OCI-LY1 (cell line): ENCODE results near the gene IGLL5.

Experiments used
- H2AFZ ChIP-seq: fragments of 200-600 bp; sonication (generic), shearing (Covaris generic); 2 replicates; pipeline ENCODE4 v1.6.0; 2014; ENCODE audit warnings: antibody characterized with exemption, mild to moderate bottlenecking, low read length
- H3F3A ChIP-seq: fragments of 200-600 bp; sonication (generic), shearing (Covaris generic); 2 replicates; pipeline ENCODE4 v1.6.0; 2014; ENCODE audit warnings: mild to moderate bottlenecking, antibody characterized with exemption, low read length, moderate library complexity; ENCODE audit not compliant: insufficient read depth
- H3K27ac ChIP-seq: fragments of 200-600 bp; sonication (generic); 2 replicates; pipeline ENCODE4 v1.5.1; 2014; ENCODE audit warnings: low read length, mixed run types, mild to moderate bottlenecking, low read depth; ENCODE audit not compliant: poor library complexity, severe bottlenecking
- H3K27me3 ChIP-seq: fragments of 200-600 bp; sonication (generic); 2 replicates; pipeline ENCODE4 v1.6.0; 2014; ENCODE audit warnings: antibody characterized with exemption, mild to moderate bottlenecking, low read length, moderate library complexity; ENCODE audit not compliant: insufficient read depth
- H3K36me3 ChIP-seq: fragments of 200-600 bp; sonication (generic); 2 replicates; pipeline ENCODE4 v1.6.1; 2014; ENCODE audit warnings: mild to moderate bottlenecking, antibody characterized with exemption, low read length, moderate library complexity, mixed read lengths; ENCODE audit not compliant: insufficient read depth
- H3K4me1 ChIP-seq: fragments of 200-600 bp; sonication (generic); 2 replicates; pipeline ENCODE4 v1.5.1; 2014; ENCODE audit warnings: mild to moderate bottlenecking, low read length, moderate library complexity; ENCODE audit not compliant: insufficient read depth, severe bottlenecking
- H3K4me2 ChIP-seq: fragments of 200-600 bp; sonication (generic), shearing (Covaris generic); 2 replicates; pipeline ENCODE4 v1.6.1; 2014; ENCODE audit warnings: low read length
- H3K4me3 ChIP-seq: fragments of 200-600 bp; sonication (generic); 2 replicates; pipeline ENCODE4 v1.5.1; 2014; ENCODE audit warnings: low read length, low read depth, mild to moderate bottlenecking, mixed read lengths; ENCODE audit not compliant: poor library complexity, severe bottlenecking
- H3K79me2 ChIP-seq: fragments of 200-600 bp; shearing (Covaris generic); 2 replicates; pipeline ENCODE4 v1.6.1; 2016; ENCODE audit warnings: mixed run types, low read length, mixed read lengths; ENCODE audit not compliant: insufficient read depth
- H3K9ac ChIP-seq: fragments of 200-600 bp; sonication (generic), shearing (Covaris generic); 2 replicates; pipeline ENCODE4 v1.6.1; 2014; ENCODE audit warnings: mild to moderate bottlenecking, low read length, mixed read lengths
- H3K9me2 ChIP-seq: fragments of 200-600 bp; sonication (generic), shearing (Covaris generic); 2 replicates; pipeline ENCODE4 v1.6.1; 2014; ENCODE audit warnings: low read depth, mild to moderate bottlenecking, low read length, mixed read lengths
- H3K9me3 ChIP-seq: fragments of 200-600 bp; shearing (Covaris generic); 2 replicates; pipeline ENCODE4 v1.6.1; 2014; ENCODE audit warnings: low read length, mixed read lengths
- H4K20me1 ChIP-seq: fragments of 200-600 bp; sonication (generic), shearing (Covaris generic); 2 replicates; pipeline ENCODE4 v1.6.0; 2016; ENCODE audit warnings: mild to moderate bottlenecking, low read length; ENCODE audit not compliant: insufficient read depth
- CTCF ChIP-seq: fragments of 200-600 bp; sonication (generic), shearing (Covaris generic); IDR thresholded peaks from 2 replicates; pipeline ENCODE4 v1.5.1; 2017; ENCODE audit warnings: mild to moderate bottlenecking, antibody characterized with exemption, low read length, moderate library complexity, mixed read lengths
- EZH2 ChIP-seq: fragments of 200-600 bp; sonication (generic), shearing (Covaris generic); IDR thresholded peaks from 2 replicates; pipeline ENCODE4 v1.8.0; 2017; ENCODE audit warnings: borderline replicate concordance, mixed run types, mild to moderate bottlenecking, antibody characterized with exemption, low read length, moderate library complexity, mixed read lengths

The IGLL5 gene

GRCh38 chr22:22908941-22909604 lies 21.5 kb downstream of the IGLL5 start:
- H3F3A ChIP-seq: no peaks in the 10 kb centered on the region
- H4K20me1 ChIP-seq: no peaks in the 10 kb centered on the region
- no peak overlapping the region for H3K4me3 ChIP-seq
- H3K9me2 ChIP-seq: no peaks in the 10 kb centered on the region
- H3K79me2 ChIP-seq: no peaks in the 10 kb centered on the region
- peak overlapping the region; percentile 99 for H3K27ac ChIP-seq
- H2AFZ ChIP-seq: no peak overlapping the region
- H3K9me3 ChIP-seq: no peaks in the 10 kb centered on the region
- H3K36me3 ChIP-seq: no peaks in the 10 kb centered on the region
- no peaks in the 10 kb centered on the region for H3K27me3 ChIP-seq
- TF ChIP-seq CTCF (no peak), EZH2 (no peak)
- H3K9ac ChIP-seq: no peak overlapping the region; the same call in 1 of the 2 replicates
- H3K4me2 ChIP-seq: no peak overlapping the region; the same call in 1 of the 2 replicates
- H3K4me1 ChIP-seq: peaks cover 88% of the 10 kb centered on the region

DNA sequence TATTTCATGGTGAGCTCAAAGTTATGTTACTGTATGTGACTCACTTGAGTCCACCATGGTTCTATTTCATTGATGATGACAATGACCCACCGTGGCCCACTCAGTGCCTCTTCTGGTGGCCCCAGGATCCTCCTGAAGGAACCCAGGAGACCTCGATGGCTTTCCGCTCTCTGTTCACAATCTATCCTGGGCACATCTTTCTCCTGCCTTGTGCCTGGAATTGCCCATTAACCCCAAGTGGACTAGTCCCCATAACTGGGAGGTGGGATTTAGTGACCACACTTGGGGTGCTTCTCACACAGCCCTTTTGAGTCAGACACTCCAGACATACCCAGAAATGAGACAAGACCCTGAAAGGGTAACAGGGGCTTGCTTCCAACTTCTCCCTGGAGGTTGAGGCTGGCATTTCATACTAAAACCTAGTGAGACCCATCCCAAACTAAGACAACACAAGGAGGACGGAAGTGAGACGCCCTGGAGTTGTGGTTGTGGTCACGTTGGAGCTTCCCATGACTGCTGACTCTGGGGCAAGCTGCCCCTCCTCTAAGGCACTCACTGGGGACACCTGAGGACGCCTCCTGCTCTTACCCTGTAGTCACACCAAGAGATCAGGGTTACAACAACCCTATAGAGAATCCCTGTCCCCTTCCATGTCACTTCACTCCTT lies 22.1 kb downstream of the IGLL5 start:
- Histone ChIP-seq H3K27ac (peak overlapping the region; percentile 99), H3K9me2 (no peaks in the 10 kb centered on the region), H3K9ac (peak overlapping the region; percentile 64), H3K4me1 (peaks cover 88% of the 10 kb centered on the region), H3K27me3 (no peaks in the 10 kb centered on the region), H3K36me3 (no peaks in the 10 kb centered on the region), H3K4me2 (peak overlapping the region; percentile 29; the same call in 1 of the 2 replicates), H3K4me3 (no peak overlapping the region), H4K20me1 (no peaks in the 10 kb centered on the region), H3F3A (no peaks in the 10 kb centered on the region), H2AFZ (no peak overlapping the region), H3K79me2 (no peaks in the 10 kb centered on the region), H3K9me3 (no peaks in the 10 kb centered on the region)
- TF ChIP-seq EZH2 (no peak), CTCF (no peak)

DNA sequence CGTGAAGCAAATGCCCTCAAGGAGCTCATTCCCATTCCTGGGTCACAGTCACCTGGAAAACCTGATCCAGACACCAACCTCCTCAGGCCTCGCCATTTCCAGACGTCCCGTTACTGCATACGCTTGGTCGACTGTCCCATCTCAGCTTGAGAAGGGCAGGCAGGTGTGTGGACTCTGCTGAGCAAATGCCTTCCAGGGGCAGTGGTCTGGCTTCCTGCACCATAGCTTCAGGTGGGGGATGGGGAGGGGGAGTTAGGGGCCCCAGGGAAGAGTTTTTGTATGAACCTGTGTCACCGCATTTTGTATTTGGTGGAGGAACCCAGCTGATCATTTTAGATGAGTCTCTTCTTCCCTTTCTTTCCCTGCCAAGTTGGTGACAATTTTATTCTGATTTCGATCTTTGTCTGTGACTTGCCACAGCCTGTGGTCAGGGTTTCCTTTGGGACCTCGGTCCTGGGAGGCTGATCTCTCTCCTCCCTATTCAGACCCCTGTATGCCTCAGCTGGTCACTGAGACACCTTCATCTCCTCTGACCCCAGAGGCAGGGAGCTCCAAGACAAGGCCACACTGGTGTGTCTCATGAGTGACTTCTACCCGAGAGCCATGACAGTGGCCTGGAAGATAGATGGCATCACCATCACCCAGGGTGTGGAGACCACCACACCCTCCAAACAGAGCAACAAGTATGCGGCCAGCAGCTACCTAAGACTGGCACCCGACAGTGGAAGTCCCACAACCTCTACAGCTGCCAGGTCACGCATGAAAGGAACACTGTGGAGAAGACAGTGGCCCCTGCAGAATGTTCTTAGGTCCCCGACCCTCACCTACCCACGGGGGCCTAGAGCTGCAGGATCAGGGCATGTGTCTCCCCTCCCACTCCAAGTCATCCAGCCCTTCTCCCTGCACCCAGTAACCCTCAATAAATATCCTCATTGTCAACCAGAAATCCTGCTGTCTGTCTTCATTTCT lies 22.9 kb downstream of the IGLL5 start:
- H2AFZ ChIP-seq: no peak overlapping the region
- H3K27ac ChIP-seq: peak overlapping the region; percentile 99
- TF ChIP-seq CTCF (no peak), EZH2 (no peak)
- no peaks in the 10 kb centered on the region for H3K27me3 ChIP-seq
- H3K4me1 ChIP-seq: peaks cover 91% of the 10 kb centered on the region
- no peaks in the 10 kb centered on the region for H3F3A ChIP-seq
- H3K36me3 ChIP-seq: no peaks in the 10 kb centered on the region
- H3K4me2 ChIP-seq: peak overlapping the region; percentile 29; the same call in 1 of the 2 replicates
- H3K9ac ChIP-seq: peak overlapping the region; percentile 64
- H3K9me2 ChIP-seq: no peaks in the 10 kb centered on the region
- no peak overlapping the region for H3K4me3 ChIP-seq
- H3K79me2 ChIP-seq: no peaks in the 10 kb centered on the region
- H4K20me1 ChIP-seq: no peaks in the 10 kb centered on the region
- no peaks in the 10 kb centered on the region for H3K9me3 ChIP-seq
